NCI-H2081 treated with DMSO at 0.1 percent for 48 hours (cell line): ENCODE results near the gene CFAP57.

Experiments used
- DNase-seq: peaks from one replicate; lab custom pipeline; 2025; lab: John Stamatoyannopoulos, UW

CFAP57 gene

DNA sequence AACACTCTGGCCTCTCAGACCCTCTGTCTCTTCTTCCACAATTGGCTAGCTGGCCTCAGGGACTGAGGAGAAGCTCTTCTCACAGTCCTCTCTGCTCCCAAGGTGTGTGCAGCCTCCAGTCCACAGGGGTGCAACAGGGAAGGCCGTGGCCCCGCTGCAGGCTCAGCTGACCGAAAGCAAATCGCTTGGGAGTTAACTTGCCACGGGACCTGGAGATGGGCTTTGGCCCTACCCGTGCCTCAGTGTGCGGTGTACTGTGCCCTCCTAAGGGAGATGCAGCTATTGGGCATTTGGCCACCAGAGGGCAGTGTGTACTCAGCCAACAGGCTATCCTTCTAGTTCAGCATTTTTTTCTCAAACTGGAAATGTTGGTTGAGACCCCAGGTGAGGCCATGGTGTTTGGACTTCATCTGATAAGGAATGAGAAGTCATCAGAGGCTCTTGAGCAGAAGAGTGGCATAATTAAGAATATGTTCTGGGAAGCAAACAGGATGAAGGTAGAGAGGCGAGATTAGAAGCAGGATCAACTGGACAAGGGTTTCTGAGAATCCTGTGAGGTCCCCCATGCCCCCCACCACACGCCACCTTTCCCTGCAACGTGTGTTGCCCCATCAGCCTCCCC lies 55.1 kb downstream of the CFAP57 start:
- DNase-seq, result peak; percentile 67

DNA sequence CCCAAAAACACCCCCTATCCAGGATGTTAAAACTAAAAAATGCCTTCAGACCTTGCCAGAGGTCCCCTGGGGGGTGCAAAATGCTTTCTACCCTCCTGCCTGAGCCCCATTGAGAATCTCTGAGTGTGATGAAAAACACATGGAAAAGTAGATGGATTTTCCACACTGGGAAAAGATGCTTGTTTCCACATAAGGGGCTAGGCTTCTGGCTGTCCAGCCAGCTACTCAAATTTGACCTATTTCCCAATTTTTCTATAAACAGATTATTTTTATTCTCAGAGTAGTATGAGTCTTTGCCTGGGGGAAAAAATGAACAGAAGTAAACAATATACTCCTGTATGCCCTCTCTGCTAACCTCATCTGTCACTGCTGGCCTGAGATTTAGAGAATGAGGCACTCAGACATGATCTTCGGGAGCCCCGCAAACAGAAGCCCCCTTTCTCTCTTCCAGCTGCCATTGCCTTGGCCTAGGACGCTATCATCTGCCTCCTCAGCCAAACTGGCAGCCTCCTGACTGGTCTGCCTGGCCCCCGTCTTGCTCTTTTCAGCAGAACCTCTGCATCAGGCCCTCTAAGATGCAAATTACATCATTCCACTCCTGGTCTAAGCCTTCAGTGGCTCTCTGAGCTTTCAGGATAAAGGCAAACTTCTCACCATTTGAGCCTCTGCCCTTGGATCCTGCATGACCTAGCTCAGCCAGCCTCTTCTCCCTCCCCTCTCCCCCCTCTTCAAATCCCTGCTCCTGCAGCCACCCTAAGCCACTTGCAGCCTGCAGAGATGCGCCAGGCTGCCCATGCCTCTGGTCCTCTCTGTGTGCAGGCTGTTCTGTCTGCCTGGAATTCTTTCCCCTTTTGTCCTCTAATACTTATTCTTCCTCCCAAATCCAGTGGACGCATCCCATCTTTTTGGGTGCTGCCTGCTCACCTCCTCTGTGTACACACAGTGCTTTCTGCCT lies 58.0 kb downstream of the CFAP57 start:
- DNase-seq, result no peak

DNA sequence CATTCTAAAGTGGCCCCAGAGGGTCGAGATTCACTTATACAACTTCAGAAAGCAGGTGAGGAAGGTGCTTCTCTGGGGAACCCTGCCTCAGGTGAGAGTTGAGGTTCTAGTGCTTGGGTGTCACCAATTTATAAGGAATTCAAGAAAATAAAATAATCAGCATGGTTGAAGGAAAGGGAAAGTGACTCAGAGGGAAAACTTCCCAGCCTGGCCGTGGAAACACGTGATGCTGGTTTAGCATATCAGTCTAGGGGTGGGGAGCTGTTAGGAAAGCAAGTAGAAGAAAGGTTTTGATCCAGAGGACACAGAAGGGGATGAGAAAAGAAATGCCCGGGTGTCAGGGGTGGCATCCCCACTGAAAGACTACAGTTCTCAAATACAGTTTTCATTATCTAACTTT lies 59.9 kb downstream of the CFAP57 start:
- DNase-seq, result no peak

DNA sequence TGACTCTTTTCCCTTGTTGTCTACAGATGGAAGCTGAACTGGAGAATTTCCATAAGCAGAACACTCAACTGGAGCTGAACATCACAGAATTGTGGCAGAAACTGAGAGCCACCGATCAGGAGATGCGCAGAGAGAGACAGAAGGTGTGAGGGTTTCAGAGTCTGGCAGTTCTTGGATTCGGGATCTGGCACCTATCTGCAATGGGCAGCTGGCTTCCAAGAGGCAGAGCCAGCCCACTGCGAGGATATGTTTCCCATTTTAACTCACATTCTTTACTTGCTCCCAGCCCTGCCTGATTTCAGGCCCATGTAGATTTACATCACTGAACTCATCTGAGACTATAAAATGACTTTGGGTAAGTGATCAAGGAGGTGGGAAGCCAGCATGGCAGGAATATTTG lies 60.4 kb downstream of the CFAP57 start:
- no peak for DNase-seq

DNA sequence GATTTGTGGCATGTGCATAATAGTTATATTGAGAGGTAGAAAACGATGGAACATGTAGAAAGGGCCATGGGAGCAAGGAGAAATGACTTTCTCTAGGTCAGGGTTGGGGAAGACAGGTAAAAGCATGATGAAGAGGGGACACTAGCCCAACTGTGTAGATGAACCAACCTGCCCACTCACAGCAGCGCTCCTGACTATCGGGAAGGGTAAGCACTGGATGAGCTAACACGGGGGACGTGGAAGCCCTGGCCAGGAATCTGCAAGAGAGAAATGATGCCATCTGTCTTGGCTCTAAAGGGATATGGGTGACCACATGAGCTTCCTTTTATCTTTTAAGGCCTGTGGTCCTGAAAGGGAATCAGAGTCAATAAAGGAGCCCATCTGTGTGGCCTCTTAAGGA lies 61.5 kb downstream of the CFAP57 start:
- no peak for DNase-seq

DNA sequence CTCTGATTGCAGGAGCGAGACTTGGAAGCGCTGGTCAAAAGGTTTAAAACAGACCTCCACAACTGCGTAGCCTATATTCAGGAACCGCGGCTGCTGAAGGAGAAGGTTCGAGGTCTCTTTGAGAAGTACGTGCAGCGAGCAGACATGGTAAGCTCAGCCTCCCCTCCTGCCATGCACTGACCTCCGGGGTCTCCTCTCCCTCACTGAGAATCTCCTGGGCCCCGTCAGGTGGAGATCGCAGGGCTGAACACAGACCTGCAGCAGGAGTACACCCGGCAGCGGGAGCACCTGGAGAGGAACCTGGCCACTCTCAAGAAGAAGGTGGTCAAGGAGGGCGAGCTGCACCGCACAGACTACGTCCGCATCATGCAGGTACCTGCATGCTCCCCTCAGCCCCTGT lies 62.1 kb downstream of the CFAP57 start:
- DNase-seq, result no peak

DNA sequence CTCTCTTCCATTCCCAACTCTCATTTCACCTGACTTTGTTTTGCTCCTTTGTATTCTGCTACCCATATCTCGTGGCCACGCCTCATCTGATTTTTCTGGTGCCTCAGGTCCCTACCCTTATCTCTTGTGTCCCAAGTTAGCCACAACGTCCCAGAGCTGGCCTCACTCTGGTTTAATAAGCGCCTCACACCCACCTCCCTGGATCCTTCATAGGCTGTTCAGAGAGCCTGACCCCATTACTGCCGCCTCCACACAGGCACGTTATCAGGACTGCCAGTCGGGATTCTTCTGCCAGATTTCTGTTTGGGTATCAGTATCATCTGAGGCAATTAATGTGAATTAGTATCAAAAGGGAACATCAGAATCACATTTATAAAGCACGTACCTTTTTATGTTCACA lies 62.9 kb downstream of the CFAP57 start:
- no peak for DNase-seq

DNA sequence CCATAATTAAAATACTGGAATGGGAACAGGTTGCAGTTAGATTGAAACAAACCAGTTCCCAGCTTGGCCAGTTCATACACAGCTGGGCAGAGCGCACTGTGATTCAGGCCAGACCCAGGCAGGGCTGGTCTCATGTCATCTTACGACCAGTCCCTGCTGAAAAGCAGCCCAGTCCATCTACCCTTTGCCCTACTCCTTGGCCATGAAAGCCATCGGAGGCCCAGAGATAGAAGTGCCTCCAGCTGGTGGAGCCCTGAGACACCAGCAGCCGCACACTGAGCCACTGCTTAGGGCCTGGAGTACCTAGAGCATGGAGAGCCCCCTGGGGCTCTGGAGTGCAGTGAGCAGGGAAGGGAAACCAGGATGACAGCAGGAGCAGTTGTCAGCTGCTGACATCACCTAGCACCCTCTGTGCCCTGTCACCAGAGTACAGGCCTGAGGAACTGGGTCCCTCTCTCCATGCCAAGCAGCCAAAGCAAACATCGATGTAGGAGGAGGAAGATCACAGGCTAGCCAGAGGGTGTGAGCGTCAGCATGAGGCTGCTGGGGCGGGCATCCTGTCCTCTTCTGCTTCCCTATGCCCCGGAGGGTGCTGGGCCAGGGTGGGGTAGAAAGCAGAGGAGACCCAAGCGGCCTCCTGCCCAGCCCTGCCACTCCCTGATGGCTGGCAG lies 63.5 kb downstream of the CFAP57 start:
- no peak for DNase-seq

DNA sequence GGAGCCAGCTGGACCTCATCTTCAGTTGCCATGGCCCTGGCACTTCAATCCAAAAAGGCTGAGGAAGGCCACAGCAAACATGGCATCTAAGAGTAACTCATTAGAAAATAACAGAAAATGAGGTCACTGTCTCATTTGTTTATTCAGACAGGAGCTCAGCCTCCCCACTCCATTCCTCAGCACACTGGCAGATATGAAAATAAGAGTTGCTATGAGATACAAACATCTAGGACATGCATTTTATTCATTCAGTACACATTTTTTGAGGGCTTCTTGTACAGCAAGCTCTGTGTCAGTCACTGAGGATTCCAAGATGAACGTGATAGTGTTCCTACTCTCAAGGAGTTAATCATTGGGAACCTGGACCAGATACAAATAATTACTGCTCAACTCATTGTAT lies 65.0 kb downstream of the CFAP57 start:
- DNase-seq, result no peak

DNA sequence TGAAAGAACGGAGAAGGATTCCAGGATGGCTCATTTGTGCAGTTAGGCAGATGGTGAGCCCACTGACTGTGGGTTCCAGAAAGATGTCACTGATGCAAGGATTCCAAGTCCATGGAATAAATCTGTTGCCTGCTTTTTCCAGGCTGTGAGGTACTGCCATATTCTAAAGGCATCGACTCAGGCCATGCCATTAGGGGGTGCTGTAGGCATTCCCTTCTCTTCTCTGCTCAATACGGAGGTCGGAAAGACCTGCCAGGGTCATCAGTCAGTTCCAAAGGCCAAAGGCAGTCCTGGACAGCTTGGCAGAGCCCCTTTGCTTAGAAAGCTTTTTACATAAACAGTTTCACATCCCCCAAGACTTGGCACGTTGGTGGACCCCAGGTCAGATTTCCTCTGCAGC lies 66.0 kb downstream of the CFAP57 start:
- DNase-seq, result no peak

DNA sequence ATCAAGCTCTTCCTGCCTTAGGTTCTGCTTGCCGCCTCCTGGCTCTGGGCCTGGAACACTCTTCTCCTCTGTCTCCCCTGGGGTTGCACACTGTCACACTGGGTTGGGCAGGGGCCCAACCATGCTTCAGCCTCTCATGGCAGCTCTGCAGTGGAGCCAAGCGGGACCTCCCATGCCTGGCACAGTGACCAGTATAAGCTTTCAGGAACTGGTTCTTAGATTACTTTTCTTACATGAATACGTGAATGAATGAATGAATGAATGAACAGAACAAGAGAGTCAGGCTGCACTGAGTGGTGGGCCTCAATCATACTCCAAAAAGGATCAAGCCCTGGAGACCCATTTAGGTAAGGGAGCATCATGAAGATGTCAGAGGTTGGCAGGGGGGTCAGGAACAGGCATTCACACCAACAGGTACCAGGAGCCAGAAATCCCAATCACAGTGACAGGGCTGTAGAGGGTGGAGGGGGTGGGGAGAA lies 66.9 kb downstream of the CFAP57 start:
- DNase-seq, result no peak

DNA sequence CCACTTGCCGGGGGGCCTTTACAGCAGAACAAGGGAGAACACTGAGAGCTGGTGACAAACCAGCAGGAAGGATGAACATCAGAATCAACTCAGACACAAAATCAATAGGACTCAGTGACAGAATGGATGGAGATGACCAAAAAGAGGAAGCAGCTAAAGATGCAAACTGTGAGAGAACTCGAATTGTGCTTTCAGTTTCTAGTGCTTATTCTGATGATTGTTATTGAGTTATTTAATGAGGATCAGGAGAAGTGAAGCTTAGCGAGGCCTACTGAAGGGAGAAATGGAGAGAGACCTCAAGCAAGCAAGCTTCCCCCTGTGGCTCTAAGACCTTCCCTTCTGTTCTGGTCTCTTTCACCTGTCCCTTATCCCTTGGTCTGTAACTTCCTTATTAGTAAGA lies 67.4 kb downstream of the CFAP57 start:
- no peak for DNase-seq

DNA sequence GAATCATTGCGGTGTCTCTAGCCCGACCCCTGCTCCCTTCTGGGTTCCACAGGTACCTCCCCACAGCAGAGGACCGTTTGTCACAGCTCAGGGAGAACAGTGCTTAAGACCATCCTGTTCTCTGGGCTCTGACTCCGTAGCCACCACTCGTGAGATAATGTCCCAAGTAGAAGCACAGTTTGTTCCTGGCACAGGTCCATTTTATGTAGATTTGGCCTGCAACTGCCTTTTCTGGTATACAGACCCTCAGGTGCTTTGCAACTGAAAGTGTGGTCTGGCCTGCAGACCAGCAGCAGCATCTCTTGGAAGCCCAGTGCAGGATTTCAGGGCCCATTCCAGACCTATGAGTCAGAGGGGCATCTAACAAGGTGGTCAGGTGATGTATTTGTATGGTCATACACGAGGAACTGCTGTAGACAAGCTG lies 69.3 kb downstream of the CFAP57 start:
- no peak for DNase-seq

DNA sequence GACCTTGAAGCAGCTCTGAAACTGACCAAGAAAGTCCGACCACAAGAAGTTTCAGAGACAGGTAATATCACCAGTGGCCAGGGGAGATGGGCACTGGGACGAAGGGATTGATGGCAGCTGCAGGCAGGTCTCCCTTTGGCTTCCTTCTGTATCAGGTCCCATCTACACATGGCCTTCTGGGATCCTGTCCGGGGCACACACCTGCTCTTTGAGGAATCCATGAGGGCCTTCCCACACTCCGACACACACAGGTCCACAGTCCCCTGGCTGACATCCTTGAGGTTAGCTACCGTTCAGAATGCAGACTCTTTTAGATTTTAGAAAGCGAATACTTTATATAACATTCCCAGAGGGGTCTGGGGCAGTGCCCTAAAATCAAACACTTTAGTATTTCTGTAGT lies 71.2 kb downstream of the CFAP57 start:
- no peak for DNase-seq

DNA sequence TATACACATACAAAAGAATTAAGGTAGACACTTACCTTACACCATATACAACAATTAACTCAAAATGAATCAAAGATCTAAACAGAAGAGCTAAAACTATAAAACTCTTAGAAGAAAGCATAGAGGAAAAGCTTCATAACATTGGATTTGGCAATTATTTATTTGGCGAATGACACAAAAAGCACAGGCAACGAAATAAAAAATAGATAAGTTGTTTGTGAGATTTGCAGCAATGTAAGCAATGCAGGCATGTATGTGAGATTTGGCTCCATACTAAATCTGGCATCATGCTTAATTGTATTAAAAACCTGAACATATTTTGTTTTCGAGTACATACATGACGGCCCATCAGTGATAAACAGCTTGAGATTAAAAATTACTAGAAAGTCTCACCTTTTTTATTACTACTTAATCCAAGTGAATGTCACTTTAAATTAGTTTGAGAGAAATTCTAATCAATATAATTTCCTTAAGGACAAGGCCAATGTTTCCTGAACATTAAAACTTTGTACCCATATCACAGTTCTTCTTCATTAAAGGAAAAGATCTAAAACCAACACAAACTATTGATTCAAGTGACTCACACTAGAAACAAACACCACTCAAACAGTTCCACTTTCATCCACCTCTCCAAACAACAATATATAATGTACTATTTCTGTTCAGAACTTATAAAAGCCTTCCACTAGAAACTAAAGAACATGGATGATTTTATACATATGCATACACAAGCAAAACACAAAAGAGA lies 74.5 kb downstream of the CFAP57 start:
- no peak for DNase-seq

DNA sequence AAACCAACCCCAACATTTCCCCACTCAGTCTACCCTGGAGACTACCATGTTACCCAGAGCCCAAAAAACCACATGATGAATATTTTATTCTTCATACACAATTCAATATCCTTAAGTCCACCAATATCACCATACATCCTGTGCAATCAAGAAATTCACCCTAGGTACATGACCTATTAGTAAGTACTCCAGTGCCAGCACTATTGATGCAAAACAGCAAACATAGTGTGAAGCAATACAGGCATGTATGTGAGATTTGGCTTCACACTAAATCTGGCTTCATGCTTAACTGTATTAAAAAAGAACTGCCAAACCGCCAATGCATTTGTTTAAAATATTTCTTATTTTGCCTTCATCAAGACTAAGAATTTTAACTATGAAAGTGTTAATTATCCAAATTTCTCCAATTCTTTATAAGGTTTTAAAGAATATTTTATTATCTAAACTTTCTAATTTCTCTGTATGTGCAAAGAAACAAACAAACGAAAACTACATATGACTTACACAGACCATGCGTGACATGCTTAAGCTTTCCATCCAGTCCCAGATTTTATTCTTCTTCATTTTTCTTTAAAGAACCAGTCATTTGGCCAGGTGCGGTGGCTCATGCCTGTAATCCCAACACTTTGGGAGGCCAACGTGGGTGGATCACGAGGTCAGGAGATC lies 75.3 kb downstream of the CFAP57 start:
- DNase-seq, result no peak

DNA sequence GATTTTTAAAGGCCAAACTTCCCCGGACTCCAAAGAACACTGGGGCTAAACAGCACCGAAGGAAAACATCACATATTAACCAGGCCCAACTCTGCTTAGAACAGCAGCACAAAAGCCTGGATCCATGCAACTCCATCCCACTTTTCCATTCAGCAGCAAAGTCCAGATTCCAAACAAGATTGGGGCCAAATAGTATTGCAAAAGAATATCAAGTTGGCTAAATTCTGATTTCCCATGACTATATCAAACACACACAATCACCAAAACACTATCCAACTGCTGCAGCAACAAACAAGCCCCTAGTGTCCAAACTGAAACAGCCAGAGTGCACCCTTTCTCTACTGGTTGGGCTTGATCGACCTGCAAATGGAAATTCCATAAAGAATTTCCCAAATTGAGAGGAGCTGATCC lies 78.2 kb downstream of the CFAP57 start:
- DNase-seq, result no peak

DNA sequence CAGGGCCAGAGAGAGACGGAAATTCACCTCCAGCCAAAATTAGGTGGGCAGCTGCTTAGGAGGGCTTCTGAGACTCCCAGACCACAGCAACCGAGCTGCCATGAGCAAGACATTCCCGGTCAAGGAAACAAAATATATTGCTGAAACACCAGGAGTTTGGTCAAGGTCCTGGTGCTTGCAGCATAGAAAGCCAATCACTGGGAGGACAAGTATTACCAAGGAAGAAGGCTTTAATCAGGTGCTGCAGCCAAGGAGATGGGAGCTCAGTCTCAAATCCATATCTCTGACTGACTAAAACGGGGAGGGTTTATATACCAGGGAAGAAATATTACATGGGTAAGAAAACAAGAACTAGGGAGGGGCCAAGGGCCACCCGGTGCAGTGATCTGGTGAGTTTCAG lies 78.9 kb downstream of the CFAP57 start:
- no peak for DNase-seq

DNA sequence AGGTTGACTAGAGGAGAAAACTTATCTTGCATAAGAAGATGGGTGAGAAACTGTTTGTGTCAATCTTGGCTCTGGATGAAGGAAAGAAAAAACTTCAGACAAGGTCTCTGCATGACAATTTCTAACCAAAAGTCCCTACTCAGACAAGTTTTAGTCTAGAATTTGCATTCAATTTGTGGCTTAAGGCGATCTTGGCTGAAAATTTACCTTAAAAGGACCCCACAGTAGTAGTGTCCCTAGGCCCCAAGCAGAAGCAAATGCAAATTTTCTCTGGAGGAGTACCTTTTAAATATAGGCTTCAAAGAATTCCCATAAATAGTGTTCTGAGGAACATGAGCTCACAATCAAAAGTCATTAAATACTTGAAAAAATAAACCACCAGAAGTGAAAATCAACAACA lies 80.1 kb downstream of the CFAP57 start:
- DNase-seq, result no peak

DNA sequence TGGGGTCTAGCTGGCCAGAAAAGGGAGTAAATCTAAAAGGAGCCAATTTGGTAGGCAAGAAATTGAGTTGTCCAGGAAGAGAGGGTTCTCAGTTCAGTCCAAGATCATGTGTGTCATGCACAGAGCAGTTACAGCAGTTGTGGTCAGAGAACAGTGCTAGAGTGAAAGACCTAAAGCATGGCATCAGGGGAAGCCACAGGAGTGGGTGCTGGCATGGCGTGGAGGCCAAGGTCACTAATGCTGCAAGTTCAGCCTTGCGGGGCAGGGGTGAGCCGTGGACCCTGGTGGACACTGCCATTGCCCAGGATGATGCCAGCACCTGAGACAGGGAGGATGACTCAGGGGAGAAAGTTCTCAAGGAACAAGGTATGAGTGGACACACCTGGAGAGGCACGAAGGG lies 81.0 kb downstream of the CFAP57 start:
- no peak for DNase-seq

DNA sequence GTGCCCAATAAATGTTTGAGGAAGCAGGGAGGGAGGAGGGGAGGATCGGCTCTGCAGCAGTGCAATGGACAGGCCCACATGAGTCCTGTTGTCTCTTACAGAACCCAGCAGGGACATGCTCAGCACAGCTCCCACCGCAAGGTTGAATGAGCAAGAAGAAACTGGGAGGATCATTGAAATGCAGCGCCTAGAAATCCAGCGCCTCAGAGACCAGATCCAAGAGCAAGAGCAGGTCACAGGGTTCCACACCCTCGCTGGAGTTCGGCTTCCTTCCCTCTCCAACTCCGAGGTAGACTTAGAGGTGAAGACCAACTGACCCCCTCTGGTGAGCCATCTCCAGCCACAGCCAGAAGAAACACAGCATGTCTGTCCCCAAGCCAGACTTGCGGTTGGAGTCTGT lies 81.7 kb downstream of the CFAP57 start:
- DNase-seq, result no peak
